ENCODE measurements around the gene CDRT4.

CDRT4 gene

GRCh38 chr17:15454346-15454745, 13.1 kb downstream of the CDRT4 start:
- Mint-ChIP-seq H3K36me3 (ENCODE audit: low read depth) (peaks cover 38% of the 10 kb centered on the region), H3K4me3 (no peak overlapping the region), H3K27me3 (ENCODE audit: low read depth, poor library complexity) (no peaks in the 10 kb centered on the region), H3K27ac (no peak overlapping the region), H3K9me3 (peaks cover 11% of the 10 kb centered on the region), H3K4me1 (peaks cover 16% of the 10 kb centered on the region)
- no peak for TF ChIP-seq CTCF (IDR thresholded peaks at IDR 0.05)
- DNase-seq = no peak

DNA sequence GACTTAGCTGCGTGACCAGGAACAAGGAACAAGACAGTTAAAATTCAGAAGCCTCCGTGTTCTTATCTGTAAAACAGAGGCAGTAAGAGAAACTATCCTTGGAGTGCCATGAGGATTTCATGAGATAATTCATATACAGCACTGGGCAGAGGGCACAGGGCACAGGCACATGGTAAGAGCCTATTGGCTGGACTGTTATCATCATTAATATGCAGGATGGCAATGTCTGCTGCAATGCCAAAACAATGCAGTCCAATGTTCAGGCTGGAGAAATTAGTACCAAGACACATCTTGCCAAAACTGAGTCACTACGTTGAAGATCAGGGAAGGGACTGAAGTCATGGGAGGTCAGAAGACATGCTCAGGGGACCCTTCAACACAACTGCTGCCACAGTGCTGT, 13.6 kb downstream of the CDRT4 start:
- no peaks in the 10 kb centered on the region for H3K27me3 Mint-ChIP-seq (ENCODE audit: low read depth, poor library complexity)
- DNase-seq = no peak
- H3K36me3 Mint-ChIP-seq (ENCODE audit: low read depth) = peaks cover 38% of the 10 kb centered on the region
- peaks cover 16% of the 10 kb centered on the region for H3K4me1 Mint-ChIP-seq
- H3K27ac Mint-ChIP-seq = no peak overlapping the region
- no peak for TF ChIP-seq CTCF (IDR thresholded peaks at IDR 0.05)
- H3K9me3 Mint-ChIP-seq = peaks cover 11% of the 10 kb centered on the region
- H3K4me3 Mint-ChIP-seq = no peak overlapping the region

GRCh38 chr17:15453246-15453645, 14.2 kb downstream of the CDRT4 start:
- H3K27me3 Mint-ChIP-seq (ENCODE audit: low read depth, poor library complexity) = no peaks in the 10 kb centered on the region
- H3K4me3 Mint-ChIP-seq = no peak overlapping the region
- peaks cover 14% of the 10 kb centered on the region for H3K4me1 Mint-ChIP-seq
- no peak for DNase-seq
- no peak overlapping the region for H3K27ac Mint-ChIP-seq
- peaks cover 11% of the 10 kb centered on the region for H3K9me3 Mint-ChIP-seq
- H3K36me3 Mint-ChIP-seq (ENCODE audit: low read depth) = peaks cover 38% of the 10 kb centered on the region
- TF ChIP-seq CTCF (IDR thresholded peaks at IDR 0.05) = no peak

GRCh38 chr17:15452746-15453145, 14.7 kb downstream of the CDRT4 start:
- peaks cover 9% of the 10 kb centered on the region for H3K4me1 Mint-ChIP-seq
- no peaks in the 10 kb centered on the region for H3K27me3 Mint-ChIP-seq (ENCODE audit: low read depth, poor library complexity)

DNA sequence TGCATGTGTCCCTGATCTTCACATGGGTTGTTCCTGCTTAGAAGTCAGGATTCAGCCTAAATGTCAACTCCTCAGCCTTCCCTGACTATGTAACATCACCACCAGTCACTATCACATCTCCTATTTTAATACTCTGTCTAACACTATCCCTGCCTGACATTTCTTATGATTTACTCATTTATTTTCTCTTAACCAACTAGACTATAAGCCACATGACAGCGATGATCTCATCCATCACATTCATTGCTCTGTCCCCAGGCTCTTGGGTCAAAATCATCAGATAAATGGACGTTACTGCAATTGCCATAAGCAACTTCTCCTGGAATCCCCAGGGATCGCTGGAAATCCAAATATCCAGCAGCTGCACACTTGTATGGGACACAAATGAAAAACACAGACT, 15.7 kb downstream of the CDRT4 start:
- TF ChIP-seq CTCF (IDR thresholded peaks at IDR 0.05) = no peak
- Mint-ChIP-seq H3K4me1 (no peaks in the 10 kb centered on the region), H3K9me3 (peaks cover 7% of the 10 kb centered on the region), H3K4me3 (no peak overlapping the region), H3K36me3 (ENCODE audit: low read depth) (peaks cover 31% of the 10 kb centered on the region), H3K27me3 (ENCODE audit: low read depth, poor library complexity) (no peaks in the 10 kb centered on the region), H3K27ac (no peak overlapping the region)
- DNase-seq = no peak

More at GRCh38 chr17:15452746-15453145, 14.7 kb downstream of the CDRT4 start:
- Mint-ChIP-seq H3K27ac (no peak overlapping the region), H3K9me3 (peaks cover 11% of the 10 kb centered on the region), H3K36me3 (ENCODE audit: low read depth) (peaks cover 34% of the 10 kb centered on the region), H3K4me3 (no peak overlapping the region)
- no peak for DNase-seq
- no peak for TF ChIP-seq CTCF (IDR thresholded peaks at IDR 0.05)

DNA sequence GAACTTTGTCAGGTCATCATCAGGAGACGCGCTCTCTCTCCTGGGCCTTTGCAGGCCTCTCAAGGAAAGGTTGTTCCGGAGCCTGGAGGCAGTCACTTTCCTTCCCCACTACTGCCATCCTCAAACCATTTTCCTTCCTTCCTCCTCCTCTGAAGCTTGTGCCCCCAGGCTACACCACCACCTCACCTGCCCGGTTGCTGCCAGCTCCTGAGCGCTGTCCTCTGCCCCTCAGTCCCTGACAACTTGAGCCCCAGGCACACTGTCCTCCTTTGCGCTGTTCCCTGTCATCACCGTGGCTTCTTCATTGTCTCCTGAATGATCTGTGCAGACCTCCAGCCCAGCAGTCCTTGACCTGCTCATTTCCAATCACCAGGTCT, 18.9 kb downstream of the CDRT4 start:
- no peak for DNase-seq

More for the DNA sequence above, 18.9 kb downstream of the CDRT4 start:
- no peak overlapping the region for H3K4me3 Mint-ChIP-seq
- H3K27me3 Mint-ChIP-seq (ENCODE audit: low read depth, poor library complexity) = no peaks in the 10 kb centered on the region
- no peaks in the 10 kb centered on the region for H3K9me3 Mint-ChIP-seq
- TF ChIP-seq CTCF (IDR thresholded peaks at IDR 0.05) = no peak
- peak overlapping the region; percentile 65 for H3K27ac Mint-ChIP-seq
- peaks cover 10% of the 10 kb centered on the region for H3K36me3 Mint-ChIP-seq (ENCODE audit: low read depth)
- peaks cover 27% of the 10 kb centered on the region for H3K4me1 Mint-ChIP-seq

All from nephron progenitor cell (in vitro differentiated cells).